ENCODE results near the gene WNT6.
"Not testable (repeated sequence)": the region's sequence is repeated elsewhere in the genome, so short reads cannot be mapped to it uniquely, and the experiment has no call there.

WNT6 gene

GRCh38 chr2:218839430-218839829, 20.2 kb upstream of the WNT6 start:
- TF ChIP-seq CTCF (IDR thresholded peaks at IDR 0.05; ENCODE audit: extremely low read depth, missing control alignments) = no peak
- no peak for DNase-seq (ENCODE audit: low spot score)

- DNase-seq (ENCODE audit: low spot score) = no peak
- TF ChIP-seq CTCF (IDR thresholded peaks at IDR 0.05; ENCODE audit: extremely low read depth, missing control alignments) = no peak
These were observed 19.7 kb upstream of the WNT6 start for GRCh38 chr2:218839888-218840287.

GRCh38 chr2:218844334-218844733, 15.3 kb upstream of the WNT6 start:
- DNase-seq (ENCODE audit: low spot score) = not testable (repeated sequence)

- not testable (repeated sequence) for DNase-seq (ENCODE audit: low spot score)
These were observed 12.6 kb upstream of the WNT6 start for GRCh38 chr2:218846963-218847362.

- TF ChIP-seq CTCF (IDR thresholded peaks at IDR 0.05; ENCODE audit: extremely low read depth, missing control alignments) = no peak
- no peak for DNase-seq (ENCODE audit: low spot score)
These were observed 9.9 kb upstream of the WNT6 start for GRCh38 chr2:218849721-218850120.

GRCh38 chr2:218850796-218851195, 8.8 kb upstream of the WNT6 start:
- no peak for TF ChIP-seq CTCF (IDR thresholded peaks at IDR 0.05; ENCODE audit: extremely low read depth, missing control alignments)
- no peak for DNase-seq (ENCODE audit: low spot score)

GRCh38 chr2:218851286-218851685, 8.3 kb upstream of the WNT6 start:
- no peak for TF ChIP-seq CTCF (IDR thresholded peaks at IDR 0.05; ENCODE audit: extremely low read depth, missing control alignments)
- DNase-seq (ENCODE audit: low spot score) = no peak

- peak; percentile 76 for DNase-seq (ENCODE audit: low spot score)
- TF ChIP-seq CTCF (IDR thresholded peaks at IDR 0.05; ENCODE audit: extremely low read depth, missing control alignments) = peak; percentile 76
These were observed 6.5 kb upstream of the WNT6 start for GRCh38 chr2:218852911-218853667.

Measured in GM20000 (cell line).